Putamen (tissue), 1 donor: ENCODE data around the gene LAGE3.

ENCODE experiments used
- DNase-seq: peaks from one replicate; pipeline ENCODE4 v3.0.0-alpha.2; 2016; ENCODE audit warnings: low spot score

LAGE3 gene

DNA sequence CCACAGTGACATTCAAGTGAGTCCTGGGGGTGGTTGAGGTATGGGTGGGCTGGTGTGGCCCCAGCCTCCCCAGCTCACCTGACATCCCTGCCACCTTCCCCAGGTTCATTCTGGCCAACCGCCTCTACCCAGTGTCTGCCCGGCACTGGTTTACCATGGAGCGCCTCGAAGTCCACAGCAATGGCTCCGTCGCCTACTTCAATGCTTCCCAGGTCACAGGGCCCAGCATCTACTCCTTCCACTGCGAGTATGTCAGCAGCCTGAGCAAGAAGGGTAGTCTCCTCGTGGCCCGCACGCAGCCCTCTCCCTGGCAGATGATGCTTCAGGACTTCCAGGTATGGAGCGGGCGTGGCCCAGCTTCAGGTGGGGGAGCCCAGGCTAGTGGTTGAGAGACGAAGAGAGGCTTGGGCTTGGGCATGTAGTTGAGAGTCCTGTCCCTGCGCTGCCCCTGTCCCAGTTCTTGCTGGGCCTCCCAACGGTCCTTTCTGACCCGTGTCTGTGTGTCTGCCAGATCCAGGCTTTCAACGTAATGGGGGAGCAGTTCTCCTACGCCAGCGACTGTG is 43.8 kb downstream of the LAGE3 start:
- DNase-seq: no peak

DNA sequence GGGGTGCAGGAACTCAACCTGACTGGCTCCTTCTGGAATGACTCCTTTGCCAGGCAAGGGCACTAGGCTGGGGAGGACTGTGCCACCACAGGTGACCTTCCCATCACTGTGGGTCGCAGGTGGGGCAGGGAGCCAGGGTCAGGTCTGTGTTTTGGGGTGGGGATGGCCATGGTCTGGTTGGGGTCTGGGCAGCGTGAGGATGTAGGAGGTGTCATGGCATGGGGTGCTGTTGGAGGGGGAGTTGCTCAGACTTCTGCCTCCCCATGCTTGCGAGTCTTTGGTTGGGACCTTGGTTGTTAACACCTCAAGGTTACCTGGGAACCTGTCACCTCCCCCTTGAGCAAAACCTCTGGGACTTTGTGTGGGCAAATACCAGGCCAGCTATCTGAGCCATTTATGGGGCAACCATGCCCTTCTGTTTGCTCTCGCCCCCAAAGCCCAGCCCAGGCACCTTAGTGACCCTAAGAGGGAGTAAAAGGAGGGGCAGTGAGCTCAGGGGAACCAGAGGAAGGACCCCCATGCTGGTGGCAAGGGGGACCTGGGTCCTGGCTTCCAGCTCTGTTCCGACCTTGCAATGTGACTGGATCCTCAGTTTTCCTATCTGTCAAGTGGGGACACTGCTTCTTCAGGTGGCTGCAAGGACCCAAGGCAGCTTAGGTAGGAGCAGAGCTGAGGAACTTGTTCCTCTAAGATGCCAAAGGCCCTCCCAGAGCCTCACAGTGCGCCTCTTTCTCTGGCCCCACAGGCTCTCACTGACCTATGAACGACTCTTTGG is 44.5 kb downstream of the LAGE3 start:
- DNase-seq: no peak

DNA sequence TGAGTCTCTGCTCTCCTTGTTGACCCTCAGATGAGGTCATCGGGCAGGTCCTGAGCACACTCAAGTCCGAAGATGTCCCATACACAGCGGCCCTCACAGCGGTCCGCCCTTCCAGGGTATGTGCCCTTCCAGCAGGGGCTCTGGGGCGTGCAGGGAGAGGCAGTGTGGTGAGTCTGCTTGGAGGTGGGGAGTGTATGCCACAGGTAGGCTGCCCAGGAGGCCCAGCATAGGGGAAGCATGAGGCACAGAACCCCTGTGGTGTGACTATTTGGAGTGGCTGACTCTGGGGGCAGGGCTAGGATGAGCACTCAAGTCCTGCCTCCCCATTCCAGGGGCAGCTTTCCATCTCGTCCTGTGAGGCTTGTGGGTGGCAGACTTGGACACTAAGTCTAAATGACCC is 45.5 kb downstream of the LAGE3 start:
- no peak for DNase-seq

DNA sequence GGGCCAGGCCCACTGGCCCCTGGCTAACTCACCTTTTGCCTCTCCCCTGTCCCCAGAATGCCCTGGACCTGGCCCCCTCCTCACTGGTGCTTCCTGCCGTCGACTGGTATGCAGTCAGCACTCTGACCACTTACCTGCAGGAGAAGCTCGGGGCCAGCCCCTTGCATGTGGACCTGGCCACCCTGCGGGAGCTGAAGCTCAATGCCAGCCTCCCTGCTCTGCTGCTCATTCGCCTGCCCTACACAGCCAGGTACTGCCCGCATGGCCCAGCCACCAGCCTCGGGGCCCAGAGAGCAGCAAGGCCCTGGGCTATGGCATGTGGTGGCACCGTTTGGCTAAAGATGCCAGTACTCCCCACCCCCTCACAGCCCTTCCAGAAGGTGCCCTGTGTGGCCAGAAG is 46.9 kb downstream of the LAGE3 start:
- no peak for DNase-seq

GRCh38 chrX:154431341-154431740 is 47.7 kb downstream of the LAGE3 start:
- DNase-seq: no peak

- no peak for DNase-seq
Measured at GRCh38 chrX:154430916-154431315, 48.2 kb downstream of the LAGE3 start.

DNA sequence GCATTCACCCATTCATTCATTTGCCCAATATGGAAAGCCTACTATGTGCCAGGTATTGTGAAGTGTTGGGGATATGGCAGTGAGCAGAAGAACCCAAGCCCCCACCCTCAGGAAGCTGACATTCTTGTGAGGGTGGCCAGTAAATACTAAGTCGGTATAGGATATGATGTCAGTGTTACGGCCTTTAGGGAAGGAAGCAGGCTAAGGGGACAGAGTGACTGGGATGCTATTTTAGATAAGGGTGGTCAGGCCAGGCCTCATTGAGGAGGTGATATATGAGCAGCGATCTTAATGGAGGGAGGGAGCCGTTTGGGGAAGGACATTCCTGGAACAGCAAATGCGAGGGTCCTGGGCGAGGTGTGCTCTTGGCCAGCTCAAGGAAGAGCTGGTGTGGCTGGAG is 48.6 kb downstream of the LAGE3 start:
- no peak for DNase-seq

DNA sequence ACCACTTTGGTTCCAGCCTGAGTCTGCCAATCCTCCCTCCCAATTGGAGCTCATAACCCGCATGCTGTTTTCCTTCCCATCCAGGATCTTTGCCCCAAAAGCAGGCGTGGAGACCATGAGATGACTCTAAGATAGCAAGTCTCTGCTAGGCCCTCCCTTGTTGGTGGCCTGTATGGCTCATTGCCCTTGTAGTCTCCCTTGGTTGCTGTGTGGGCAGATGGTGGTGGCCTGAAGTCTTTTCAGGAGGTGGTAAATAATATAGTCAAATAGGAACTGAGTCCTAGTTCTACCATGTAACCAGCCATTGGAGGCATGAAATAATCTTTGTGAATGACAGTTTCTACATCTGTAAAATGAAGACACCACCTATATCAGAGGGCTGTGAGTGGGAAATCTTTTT is 49.4 kb downstream of the LAGE3 start:
- DNase-seq: no peak

GRCh38 chrX:154428176-154429171 is 50.6 kb downstream of the LAGE3 start, which contains the start of gene ATP6AP1:
TSS of gene ATP6AP1 (plus strand) at chrX:154428677. CDS start at chrX:154428693, 16 bp downstream.
- peak; percentile 91 for DNase-seq
